Glutamatergic neuron (in vitro differentiated cells): Measurements from ENCODE around the gene LRP2BP. TPM values are rescaled to one million over a fixed set of nuclear protein-coding genes. Genes with fewer than 3 reads are reported as not detected.
"Not testable (repeated sequence)": the region's sequence is repeated elsewhere in the genome, so short reads cannot be mapped to it uniquely, and the experiment has no call there.

Experiments
- DNase-seq: peaks from one replicate; pipeline ENCODE4 v3.0.0; 2022
- H3K27ac Mint-ChIP-seq: one replicate; pipeline ENCODE4 v1.8.0; 2020; ENCODE audit warnings: mild to moderate bottlenecking, mixed read lengths, inconsistent platforms; ENCODE audit not compliant: unreplicated experiment
- H3K27me3 Mint-ChIP-seq: one replicate; pipeline ENCODE4 v1.8.0; 2020; ENCODE audit warnings: mild to moderate bottlenecking, moderate library complexity, mixed read lengths, inconsistent platforms; ENCODE audit not compliant: unreplicated experiment
- H3K36me3 Mint-ChIP-seq: one replicate; pipeline ENCODE4 v1.8.0; 2020; ENCODE audit warnings: mild to moderate bottlenecking, mixed read lengths, inconsistent platforms; ENCODE audit not compliant: unreplicated experiment
- H3K4me1 Mint-ChIP-seq: one replicate; pipeline ENCODE4 v1.8.0; 2020; ENCODE audit warnings: mild to moderate bottlenecking, low read depth, mixed read lengths, inconsistent platforms; ENCODE audit not compliant: unreplicated experiment
- H3K4me3 Mint-ChIP-seq: one replicate; pipeline ENCODE4 v1.8.0; 2020; ENCODE audit warnings: mild to moderate bottlenecking, mixed read lengths, inconsistent platforms; ENCODE audit not compliant: unreplicated experiment
- H3K9me3 Mint-ChIP-seq: one replicate; pipeline ENCODE4 v1.8.0; 2020; ENCODE audit warnings: mild to moderate bottlenecking, moderate library complexity, mixed read lengths, inconsistent platforms; ENCODE audit not compliant: unreplicated experiment
- CTCF ChIP-seq: fragments of 200-600 bp; sonication (generic); IDR thresholded peaks from one replicate; pipeline ENCODE4 v1.5.0; 2021; ENCODE audit not compliant: partially characterized antibody, unreplicated experiment
- total RNA-seq: library from RNA; stranded (reverse); fragmentation: NEBNext Ultra II Directional; extraction: Animal tissue kit (Norgen Biotek cat#: 25700); gene quantifications from one replicate; pipeline ENCODE4 v1.2.1, GENCODE V29; 2021; ENCODE audit not compliant: unreplicated experiment

Gene LRP2BP
- total RNA-seq, 1 donor from 2014 or later = 1.1 TPM

DNA sequence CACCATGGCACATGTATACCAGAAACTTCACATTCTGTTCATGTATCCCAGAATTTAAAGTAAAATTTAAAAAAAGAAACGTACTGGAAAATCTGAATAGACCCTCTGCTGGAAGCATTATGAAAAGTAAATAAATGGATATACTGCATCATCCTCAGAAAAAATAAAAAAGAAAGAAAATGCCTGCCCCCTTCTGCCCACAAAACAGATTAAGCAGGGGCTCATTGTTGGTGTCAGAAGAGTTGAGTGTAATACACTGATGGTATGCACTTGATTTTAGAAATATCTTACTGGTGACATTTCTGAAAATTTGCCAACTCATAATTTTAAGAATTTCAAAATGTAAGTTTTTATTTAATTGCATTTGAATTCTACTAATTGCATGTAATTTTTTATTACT is 77.8 kb downstream of the LRP2BP start:
- Mint-ChIP-seq H3K27ac (no peak overlapping the region), H3K27me3 (peaks cover 3% of the 10 kb centered on the region), H3K4me1 (no peaks in the 10 kb centered on the region), H3K36me3 (peaks cover 14% of the 10 kb centered on the region), H3K9me3 (peaks cover 2% of the 10 kb centered on the region), H3K4me3 (no peak overlapping the region)
- no peak for DNase-seq
- no peak for TF ChIP-seq CTCF

DNA sequence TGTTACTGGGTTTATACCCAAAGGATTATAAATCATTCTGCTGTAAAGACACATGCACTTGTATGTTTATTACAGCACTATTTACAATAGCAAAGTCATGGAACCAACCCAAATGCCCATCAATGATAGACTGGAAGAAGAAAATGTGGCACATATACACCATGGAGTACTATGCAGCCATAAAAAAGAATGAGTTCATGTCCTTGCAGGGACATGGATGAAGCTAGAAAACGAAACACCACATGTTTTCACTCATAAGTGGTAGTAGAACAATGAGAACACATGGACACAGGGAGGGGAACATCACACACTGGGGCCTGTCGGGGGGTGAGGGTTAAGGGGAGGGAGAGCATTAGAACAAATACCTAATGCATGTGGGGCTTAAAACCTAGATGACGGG is 78.3 kb downstream of the LRP2BP start:
- DNase-seq, H3K4me3 Mint-ChIP-seq, H3K9me3 Mint-ChIP-seq, H3K27me3 Mint-ChIP-seq, H3K27ac Mint-ChIP-seq, H3K4me1 Mint-ChIP-seq: not testable (repeated sequence)
- peaks cover 14% of the 10 kb centered on the region for H3K36me3 Mint-ChIP-seq

Other genes with a start within 250 kb of the LRP2BP start
- gene CFAP97, start 191.9 kb downstream of the LRP2BP start, total RNA-seq = 28.4 TPM
- gene SNX25, start 186.3 kb downstream of the LRP2BP start, total RNA-seq = 27.5 TPM
- gene ANKRD37, start 917 bp upstream of the LRP2BP start, total RNA-seq = 4.6 TPM
- 38.0 TPM for gene UFSP2, start 30.0 kb upstream of the LRP2BP start, total RNA-seq
- gene CCDC110, start 75.8 kb upstream of the LRP2BP start, total RNA-seq = 1.3 TPM
- gene PDLIM3, start 139.6 kb upstream of the LRP2BP start, total RNA-seq = 262 TPM